HG02840 (cell line): ENCODE results near the gene ONECUT3.
A peak's percentile ranks its signal among the peaks of the same experiment; 100 is the strongest.

Experiments used
- ATAC-seq: cut with Tn5 transposase; IDR thresholded peaks from one replicate; pipeline ENCODE4 v1.9.1; 2021; ENCODE audit warnings: mild to moderate bottlenecking, moderate library complexity, moderate number of reproducible peaks; ENCODE audit not compliant: unreplicated experiment, low FRiP score

Gene ONECUT3

GRCh38 chr19:1811942-1812425, 58.7 kb downstream of the ONECUT3 start, which contains the start of gene ATP8B3:
TSS of gene ATP8B3 (minus strand) at chr19:1812276. CDS start at chr19:1811736, 540 bp downstream.
- ATAC-seq, result peak; percentile 5

- ATAC-seq, result peak; percentile 63
These were observed 59.3 kb downstream of the ONECUT3 start for GRCh38 chr19:1812426-1813191.

- no peak for ATAC-seq
These were observed 60.2 kb downstream of the ONECUT3 start for GRCh38 chr19:1813192-1814182.

GRCh38 chr19:1814391-1814790, 61.1 kb downstream of the ONECUT3 start:
- no peak for ATAC-seq

GRCh38 chr19:1814833-1815604, 61.7 kb downstream of the ONECUT3 start:
- ATAC-seq, result no peak

GRCh38 chr19:1815605-1816529, 62.6 kb downstream of the ONECUT3 start:
- no peak for ATAC-seq

- ATAC-seq, result no peak
These were observed 63.4 kb downstream of the ONECUT3 start for GRCh38 chr19:1816530-1817298.

GRCh38 chr19:1817553-1818179, 64.4 kb downstream of the ONECUT3 start:
- ATAC-seq, result no peak

GRCh38 chr19:1818549-1819195, 65.4 kb downstream of the ONECUT3 start:
- no peak for ATAC-seq

- no peak for ATAC-seq
These were observed 66.3 kb downstream of the ONECUT3 start for GRCh38 chr19:1819341-1820255.

GRCh38 chr19:1822210-1822609, 68.9 kb downstream of the ONECUT3 start:
- ATAC-seq, result no peak

GRCh38 chr19:1823020-1823419, 69.7 kb downstream of the ONECUT3 start:
- ATAC-seq, result no peak

- no peak for ATAC-seq
These were observed 70.4 kb downstream of the ONECUT3 start for GRCh38 chr19:1823539-1824251.

GRCh38 chr19:1824252-1824622, 70.9 kb downstream of the ONECUT3 start:
- no peak for ATAC-seq

GRCh38 chr19:1825909-1826556, 72.7 kb downstream of the ONECUT3 start:
- ATAC-seq, result no peak
